ENCODE results near the gene ACOT11.

ACOT11 gene

DNA sequence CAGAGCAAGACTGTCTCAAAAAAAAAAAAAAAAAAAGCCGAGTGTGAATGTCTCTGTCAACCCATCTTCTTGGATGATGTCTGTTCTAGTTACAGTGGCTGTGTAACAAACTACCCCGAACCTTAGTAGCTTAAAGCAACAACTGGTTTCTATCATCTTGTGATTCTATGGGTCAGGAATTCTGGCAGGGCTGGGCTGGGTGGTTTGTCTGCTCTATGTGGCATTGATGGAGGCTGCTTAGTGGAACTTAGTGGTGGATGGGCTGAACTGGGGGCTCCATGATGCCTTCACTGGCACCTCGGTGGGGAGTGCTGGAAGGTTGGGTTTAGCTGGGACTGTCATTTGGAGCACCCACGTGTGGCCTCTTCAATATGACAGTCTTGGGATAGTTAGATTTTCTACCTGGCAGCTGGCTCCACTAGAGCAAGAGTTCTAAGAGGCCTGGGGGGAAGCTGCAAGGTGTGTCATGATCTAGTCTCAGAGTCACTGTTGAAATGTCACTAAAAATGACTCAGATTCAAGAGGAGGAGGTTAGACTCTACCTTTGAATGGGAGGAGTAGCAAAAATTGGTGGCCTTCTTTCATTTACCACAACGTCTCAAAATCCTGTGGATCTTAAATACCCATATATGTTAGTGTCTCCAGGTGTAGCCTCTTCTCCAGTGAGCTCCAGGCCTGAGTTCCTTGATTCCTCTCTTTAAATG lies 18.6 kb downstream of the ACOT11 start:
- no peak for DNase-seq

DNA sequence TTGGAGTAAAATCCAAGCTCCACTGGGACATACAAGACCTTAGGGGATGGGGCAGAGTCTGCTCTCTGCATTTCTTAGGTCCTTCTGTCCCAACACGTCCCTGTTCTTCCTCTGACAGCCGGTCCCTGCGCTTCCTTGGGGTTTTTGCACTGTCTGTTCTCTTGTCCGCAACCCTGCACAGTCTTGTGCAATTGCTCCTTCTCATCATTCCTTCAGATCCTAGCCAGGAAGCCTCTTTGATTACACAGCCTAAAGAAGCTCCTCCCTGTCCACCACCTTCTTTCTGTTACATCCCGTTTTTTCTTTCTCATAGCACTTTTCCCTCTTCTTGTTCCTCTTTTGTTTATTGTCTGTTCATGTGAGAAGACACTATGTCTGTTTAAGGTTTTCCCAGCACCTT lies 19.9 kb downstream of the ACOT11 start:
- DNase-seq = no peak

DNA sequence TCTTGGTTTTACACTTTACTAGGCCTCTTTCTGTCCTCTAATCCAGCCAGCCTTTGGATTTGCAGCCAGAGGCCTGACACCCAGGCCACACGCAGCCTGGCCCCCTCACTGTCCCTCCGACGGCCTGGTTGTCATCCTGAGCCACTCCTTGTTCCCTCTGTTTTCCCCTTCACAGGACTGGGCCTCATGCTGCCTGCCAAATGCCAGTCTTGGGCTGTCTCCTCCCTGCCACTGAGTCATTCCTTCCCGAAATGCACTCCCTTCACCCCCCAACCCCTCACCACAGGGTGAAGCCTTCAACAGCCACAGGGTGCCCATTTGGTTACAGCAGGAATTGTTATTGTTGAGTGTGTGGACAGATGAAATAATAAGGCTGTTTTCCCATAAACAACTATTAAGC lies 21.3 kb downstream of the ACOT11 start:
- DNase-seq = no peak

GRCh38 chr1:54570161-54570560 lies 22.1 kb downstream of the ACOT11 start:
- DNase-seq = no peak

GRCh38 chr1:54571326-54571725 lies 23.3 kb downstream of the ACOT11 start:
- DNase-seq = no peak

DNA sequence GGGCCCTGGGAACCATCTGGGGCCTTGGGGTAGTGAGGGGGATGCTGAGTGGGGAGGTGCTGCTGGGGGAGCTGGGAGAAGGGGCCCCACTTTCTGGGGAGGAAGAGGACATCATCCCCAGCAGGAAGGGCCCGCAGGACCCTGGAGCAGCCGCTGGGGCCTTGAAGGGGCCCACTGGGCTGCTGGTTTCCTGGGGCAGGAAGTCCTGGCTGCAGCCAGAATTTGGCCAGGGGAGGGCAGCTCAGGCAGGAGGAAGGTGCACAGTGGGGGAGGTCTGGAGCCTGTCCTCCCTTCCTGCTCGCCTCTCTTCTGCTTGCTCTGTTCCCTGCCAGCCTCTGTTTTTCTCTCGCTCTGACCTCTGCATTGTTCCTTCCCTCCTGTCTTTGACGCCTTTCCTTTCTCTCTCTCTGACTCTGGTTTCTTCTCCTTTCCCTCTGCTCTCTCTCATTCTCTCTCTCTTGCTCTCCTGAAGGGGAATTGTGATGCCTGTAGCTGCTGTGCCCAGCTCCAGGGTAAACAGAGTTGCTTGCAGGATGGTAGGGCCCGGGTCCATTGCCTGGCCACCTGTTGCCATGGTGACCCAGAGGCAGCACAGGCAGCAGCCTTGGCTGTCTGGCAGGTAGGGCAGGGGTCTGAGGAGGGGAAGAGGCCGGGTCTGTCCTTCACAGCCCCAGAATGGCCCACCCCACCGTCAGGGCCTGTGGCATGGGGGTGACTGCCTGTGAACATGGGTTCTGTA lies 23.9 kb downstream of the ACOT11 start:
- DNase-seq = no peak

DNA sequence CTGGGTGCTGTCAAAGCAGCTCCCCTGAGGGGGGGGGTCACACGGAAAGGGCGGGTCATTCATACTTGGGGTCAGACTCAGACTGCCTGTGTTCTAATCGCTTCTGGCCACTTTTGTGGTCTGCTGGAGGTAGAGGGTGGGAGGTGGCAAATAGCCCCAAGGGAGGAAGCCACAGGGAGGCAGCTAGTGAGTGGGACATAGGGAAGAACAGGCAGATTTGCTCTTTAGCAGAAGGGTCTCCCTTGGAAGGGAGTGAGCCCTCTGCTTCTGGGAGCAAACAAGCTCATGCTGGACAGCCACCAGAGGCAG lies 24.5 kb downstream of the ACOT11 start:
- DNase-seq = no peak

- no peak for DNase-seq
Measured at GRCh38 chr1:54574158-54574778, 26.2 kb downstream of the ACOT11 start.

DNA sequence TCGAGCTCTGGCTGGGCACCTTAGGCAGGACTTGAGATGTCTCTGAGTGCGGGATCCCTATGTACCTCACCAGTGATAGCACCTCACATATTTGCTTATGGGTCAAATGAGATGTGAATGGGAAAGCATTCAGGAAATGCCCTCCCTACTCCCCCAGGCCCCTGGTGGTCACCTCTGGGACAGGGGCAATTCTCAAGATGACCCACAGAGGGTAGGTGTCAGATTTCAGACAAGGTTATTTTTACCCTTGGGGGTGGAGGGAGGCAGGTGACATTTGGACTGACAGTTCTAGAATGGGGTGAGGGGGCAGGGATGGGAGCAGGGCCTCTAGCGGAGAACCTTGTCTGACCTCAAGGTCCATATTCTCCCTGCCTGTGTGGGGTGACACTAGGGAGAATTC lies 27.1 kb downstream of the ACOT11 start:
- no peak for DNase-seq

GRCh38 chr1:54575605-54576290 lies 27.7 kb downstream of the ACOT11 start:
- no peak for DNase-seq

GRCh38 chr1:54577612-54578011 lies 29.6 kb downstream of the ACOT11 start:
- DNase-seq = no peak

- DNase-seq = no peak
Measured at GRCh38 chr1:54579337-54579781, 31.3 kb downstream of the ACOT11 start.

DNA sequence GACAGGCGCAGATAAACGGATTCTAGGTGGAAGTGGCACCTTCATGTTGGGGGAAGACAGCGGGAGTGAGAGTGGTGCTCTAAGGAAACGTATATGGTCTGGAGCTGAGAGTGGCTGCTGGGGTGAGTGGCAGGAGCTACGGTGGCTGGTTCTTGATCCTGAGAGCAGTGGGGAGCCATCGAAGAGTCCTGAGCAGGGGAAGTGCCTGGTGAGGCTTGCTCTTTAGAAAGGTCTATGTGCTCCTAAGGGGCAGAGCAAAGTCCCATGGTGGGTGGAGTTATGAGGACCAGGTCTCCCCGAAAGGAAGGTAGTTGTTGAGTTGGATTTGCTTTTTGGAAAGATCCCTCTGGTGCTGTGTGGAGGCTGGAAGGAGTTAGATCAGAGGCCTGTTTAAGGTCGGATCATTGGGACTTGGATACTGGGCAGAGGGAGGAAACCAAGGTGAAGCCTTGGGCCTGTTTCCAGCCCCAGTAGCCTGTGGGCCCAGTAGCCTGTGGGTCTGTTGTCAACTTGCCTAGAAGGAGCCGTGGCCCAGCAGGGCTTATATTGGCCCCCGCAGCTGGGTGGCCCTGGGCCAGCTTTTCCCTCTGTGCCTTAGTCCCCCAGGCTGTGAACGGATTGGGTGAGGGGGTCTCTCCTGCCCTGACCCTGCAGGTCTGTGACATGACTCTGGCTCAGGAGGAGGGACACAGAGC lies 33.0 kb downstream of the ACOT11 start:
- no peak for DNase-seq

- DNase-seq = no peak
Measured at GRCh38 chr1:54581621-54582035, 33.6 kb downstream of the ACOT11 start.

DNA sequence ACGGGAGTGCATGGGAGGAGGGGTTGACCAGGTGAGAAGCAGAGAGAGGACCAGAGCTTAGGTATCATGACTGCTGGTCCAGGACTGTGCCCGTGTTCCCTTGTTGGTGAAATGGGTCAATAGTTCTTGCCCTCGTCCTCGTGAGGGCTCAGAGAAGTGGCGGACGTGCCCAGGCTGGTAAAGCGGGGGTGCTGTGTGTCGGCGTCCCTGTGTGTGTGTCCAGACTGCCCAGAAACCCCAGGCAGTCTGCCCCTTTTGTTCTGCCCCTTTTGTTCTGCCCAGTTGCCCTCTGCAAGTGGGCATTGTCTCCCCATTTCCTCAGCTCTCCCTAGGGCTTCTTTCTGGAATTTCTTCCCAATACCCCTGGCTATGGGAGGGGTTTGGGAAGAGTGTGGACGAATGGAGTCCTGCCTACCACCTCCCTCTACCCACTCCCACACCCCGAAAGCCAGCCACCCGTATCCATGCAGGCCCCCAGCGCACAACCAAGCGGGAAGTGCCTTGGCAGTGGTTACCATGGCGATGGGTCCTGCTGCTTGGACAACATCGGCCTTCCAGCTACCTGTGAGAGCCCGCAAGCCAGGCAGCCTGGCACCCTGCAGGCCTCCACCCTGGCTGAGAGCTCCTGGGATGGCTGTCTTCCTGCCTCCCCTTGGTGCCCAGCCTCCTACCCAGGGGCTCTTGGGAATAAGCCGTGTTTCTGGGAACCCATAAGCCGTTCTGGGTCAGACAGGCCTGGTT lies 34.7 kb downstream of the ACOT11 start:
- DNase-seq = no peak

- no peak for DNase-seq
Measured at GRCh38 chr1:54583307-54583686, 35.3 kb downstream of the ACOT11 start.

DNA sequence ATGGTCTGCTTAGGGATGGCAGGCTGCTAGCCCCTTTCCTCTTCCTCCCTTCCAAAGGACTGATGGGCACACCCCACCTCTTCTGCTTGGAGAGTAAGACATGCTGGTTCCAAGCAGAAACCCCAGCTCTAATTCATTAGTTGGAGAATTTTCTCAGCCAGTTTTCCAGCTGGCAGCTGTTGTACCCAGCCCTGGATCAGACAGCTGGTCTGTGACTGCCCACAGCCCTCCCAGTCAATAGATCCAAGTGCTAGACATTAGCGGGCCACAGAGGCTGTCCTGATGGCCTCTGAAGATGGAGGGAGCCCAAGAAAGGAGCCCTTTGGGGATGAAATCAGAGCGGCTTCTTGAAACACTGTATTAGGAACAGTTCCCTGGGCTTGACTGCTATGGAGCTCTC lies 35.8 kb downstream of the ACOT11 start:
- no peak for DNase-seq

DNA sequence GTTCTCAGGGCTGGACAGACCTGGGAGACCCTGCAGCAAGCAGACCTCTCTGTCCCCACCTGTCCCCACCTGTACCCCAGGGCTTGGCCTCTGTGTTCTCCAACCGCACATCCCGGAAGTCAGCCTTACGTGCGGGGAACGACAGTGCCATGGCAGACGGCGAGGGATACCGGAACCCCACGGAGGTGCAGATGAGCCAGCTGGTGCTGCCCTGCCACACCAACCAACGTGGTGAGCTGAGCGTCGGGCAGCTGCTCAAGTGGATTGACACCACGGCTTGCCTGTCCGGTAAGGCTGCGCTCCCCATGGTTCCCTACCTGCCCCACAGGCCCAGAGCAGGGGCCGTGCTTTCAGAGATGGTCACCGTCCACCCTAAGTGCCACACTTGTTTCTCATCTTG lies 36.5 kb downstream of the ACOT11 start:
- DNase-seq = no peak

- DNase-seq = no peak
Measured at GRCh38 chr1:54585181-54586066, 37.4 kb downstream of the ACOT11 start.

GRCh38 chr1:54588377-54588776 lies 40.3 kb downstream of the ACOT11 start:
- no peak for DNase-seq

- DNase-seq = no peak
Measured at GRCh38 chr1:54591127-54591756, 43.2 kb downstream of the ACOT11 start.

Data from activated CD4-positive, CD25-positive, alpha-beta regulatory T cell treated with anti-CD3 and anti-CD28 coated beads, Interleukin-2, amount 50 U/mL, for 72 hours (primary cell).